Measurements from ENCODE around the gene SPON2.

GRCh38 chr4:1139860-1140259 lies 32.5 kb downstream of the SPON2 start:
- TF ChIP-seq CTCF (conservative IDR thresholded peaks at IDR 0.05; ENCODE audit: low read length) (no peak), EZH2phosphoT487 (IDR thresholded peaks at IDR 0.05; ENCODE audit: borderline replicate concordance) (no peak)
